Measurements from ENCODE around the gene EIF3D.

- no peak; the same call in 1 of the 2 replicates for TF ChIP-seq YY1 (IDR thresholded peaks at IDR 0.05; ENCODE audit: low read depth)
- TF ChIP-seq TEAD4 (IDR thresholded peaks at IDR 0.05): no peak
- TF ChIP-seq TAF1 (IDR thresholded peaks at IDR 0.05; ENCODE audit: low read depth): no peak
- TF ChIP-seq REST (IDR thresholded peaks at IDR 0.05; ENCODE audit: low read depth): no peak
- no peak for TF ChIP-seq MAX (IDR thresholded peaks at IDR 0.05)
- TF ChIP-seq TCF12 (IDR thresholded peaks at IDR 0.05; ENCODE audit: low read depth): no peak
- TF ChIP-seq RAD21 (IDR thresholded peaks at IDR 0.05; ENCODE audit: low read depth): no peak
- no peak for TF ChIP-seq CEBPB (IDR thresholded peaks at IDR 0.05)
- no peak for TF ChIP-seq EP300 (IDR thresholded peaks at IDR 0.05; ENCODE audit: borderline replicate concordance)
Measured at GRCh38 chr22:36480941-36481392, 48.0 kb downstream of the EIF3D start.
